MM.1S (cell line): Measurements from ENCODE around the gene ANKRD31.

ENCODE experiments used
- DNase-seq: peaks from one replicate; pipeline ENCODE4 v3.0.0-alpha.2; 2015
- H2AFZ ChIP-seq: fragments of 300-600 bp; sonication (generic); 2 replicates; pipeline ENCODE4 v1.6.0; 2016; ENCODE audit warnings: antibody characterized with exemption, low read length
- H3F3A ChIP-seq: fragments of 300-600 bp; sonication (generic); 2 replicates; pipeline ENCODE4 v1.6.1; 2016; ENCODE audit warnings: mild to moderate bottlenecking, antibody characterized with exemption, low read length, moderate library complexity, mixed read lengths; ENCODE audit not compliant: insufficient read depth
- H3K27ac ChIP-seq: fragments of 300-600 bp; sonication (generic); 2 replicates; pipeline ENCODE4 v1.5.1; 2016; ENCODE audit warnings: mild to moderate bottlenecking, low read length
- H3K27me3 ChIP-seq: fragments of 300-600 bp; sonication (generic); replicated peaks from 2 replicates; pipeline ENCODE4 v1.6.0; 2016; ENCODE audit warnings: low read length; ENCODE audit not compliant: insufficient read depth
- H3K36me3 ChIP-seq: fragments of 300-600 bp; sonication (generic); replicated peaks from 2 replicates; pipeline ENCODE4 v1.6.1; 2016; ENCODE audit warnings: mild to moderate bottlenecking, low read length, mixed read lengths; ENCODE audit not compliant: insufficient read depth
- H3K4me1 ChIP-seq: fragments of 300-600 bp; sonication (generic); 2 replicates; pipeline ENCODE4 v1.6.1; 2016; ENCODE audit warnings: low read length, mixed read lengths
- H3K4me2 ChIP-seq: fragments of 300-600 bp; sonication (generic); 2 replicates; pipeline ENCODE4 v1.6.0; 2016; ENCODE audit warnings: low read depth, low read length
- H3K4me3 ChIP-seq: fragments of 300-600 bp; sonication (generic); 2 replicates; pipeline ENCODE4 v1.5.1; 2016; ENCODE audit warnings: low read length, mixed read lengths
- H3K79me2 ChIP-seq: fragments of 300-600 bp; sonication (generic); 2 replicates; pipeline ENCODE4 v1.6.1; 2016; ENCODE audit warnings: mixed run types, low read length, mixed read lengths
- H3K9ac ChIP-seq: fragments of 300-600 bp; sonication (generic); 2 replicates; pipeline ENCODE4 v1.6.1; 2016; ENCODE audit warnings: low read length, mixed read lengths
- H3K9me2 ChIP-seq: fragments of 300-600 bp; sonication (generic); replicated peaks from 2 replicates; pipeline ENCODE4 v1.6.1; 2016; ENCODE audit warnings: mild to moderate bottlenecking, low read length, mixed read lengths; ENCODE audit not compliant: insufficient read depth
- H3K9me3 ChIP-seq: fragments of 300-600 bp; sonication (generic); replicated peaks from 2 replicates; pipeline ENCODE4 v1.6.1; 2016; ENCODE audit warnings: mild to moderate bottlenecking, low read length, mixed read lengths; ENCODE audit not compliant: insufficient read depth
- H4K20me1 ChIP-seq: fragments of 300-600 bp; sonication (generic); 2 replicates; pipeline ENCODE4 v1.6.1; 2016; ENCODE audit warnings: mild to moderate bottlenecking, low read length, moderate library complexity, mixed read lengths; ENCODE audit not compliant: insufficient read depth
- EZH2 ChIP-seq: fragments of 300-600 bp; sonication (generic); optimal IDR thresholded peaks from 2 replicates; pipeline ENCODE3; 2017; ENCODE audit warnings: low read depth, mild to moderate bottlenecking, antibody characterized with exemption, low read length, mixed read lengths
- EZH2phosphoT487 ChIP-seq: fragments of 300-600 bp; sonication (generic); IDR thresholded peaks from 2 replicates; pipeline ENCODE4 v1.6.1; 2018; ENCODE audit warnings: antibody characterized with exemption, low read length
- TF ChIP-seq, protein P1 (sequence below): fragments of 300-600 bp; sonication (generic); IDR thresholded peaks from 2 replicates; pipeline ENCODE4 v1.5.1; 2016; ENCODE audit warnings: antibody characterized with exemption, low read length, mixed read lengths

ANKRD31 gene

DNA sequence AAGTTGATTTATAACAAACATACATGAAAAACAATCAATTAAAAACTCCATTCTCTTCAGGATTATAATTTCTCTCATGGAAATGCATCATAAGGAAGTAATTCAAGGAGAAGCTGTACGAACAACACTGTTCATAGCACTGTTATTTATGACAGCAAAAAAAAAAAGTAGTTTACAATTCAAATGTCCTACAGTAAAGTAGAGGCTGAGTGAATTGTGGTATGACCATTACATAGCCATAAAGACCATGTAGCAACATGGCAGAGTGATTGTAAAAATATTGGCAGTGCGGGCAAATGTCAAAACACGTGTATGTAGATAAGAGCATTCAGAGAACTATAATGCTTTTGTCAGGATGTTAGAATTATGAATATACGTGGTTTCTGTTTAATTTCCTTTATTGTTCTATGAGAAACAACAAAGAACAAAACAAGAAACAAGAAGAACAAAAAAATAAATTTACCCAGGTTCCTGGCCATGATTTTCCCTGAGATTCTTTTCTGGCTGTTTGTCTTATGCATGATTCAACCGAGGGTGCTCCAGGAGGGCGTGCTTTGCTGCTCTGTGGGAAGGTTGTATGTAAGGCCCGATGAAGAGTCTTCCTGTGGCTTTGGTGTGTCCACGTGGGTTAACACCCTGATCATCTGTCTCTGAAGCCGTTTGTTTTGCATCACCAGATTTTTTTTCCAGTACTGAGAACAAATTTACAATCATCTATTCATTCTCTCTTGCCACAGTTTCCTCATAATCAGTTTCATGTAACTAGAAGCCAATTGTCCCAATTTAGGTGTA is 213.1 kb downstream of the ANKRD31 start:
- no peaks in the 10 kb centered on the region for H3F3A ChIP-seq
- no peak for DNase-seq
- H3K27me3 ChIP-seq: no peaks in the 10 kb centered on the region
- H3K27ac ChIP-seq: no peak overlapping the region
- H3K4me2 ChIP-seq: no peak overlapping the region
- no peak overlapping the region for H3K9ac ChIP-seq
- no peak overlapping the region for H2AFZ ChIP-seq
- no peaks in the 10 kb centered on the region for H3K4me1 ChIP-seq
- H4K20me1 ChIP-seq: no peaks in the 10 kb centered on the region
- no peaks in the 10 kb centered on the region for H3K79me2 ChIP-seq
- H3K9me3 ChIP-seq: no peaks in the 10 kb centered on the region
- TF ChIP-seq EZH2phosphoT487 (no peak), EZH2 (no peak)
- TF ChIP-seq, protein P1, sequence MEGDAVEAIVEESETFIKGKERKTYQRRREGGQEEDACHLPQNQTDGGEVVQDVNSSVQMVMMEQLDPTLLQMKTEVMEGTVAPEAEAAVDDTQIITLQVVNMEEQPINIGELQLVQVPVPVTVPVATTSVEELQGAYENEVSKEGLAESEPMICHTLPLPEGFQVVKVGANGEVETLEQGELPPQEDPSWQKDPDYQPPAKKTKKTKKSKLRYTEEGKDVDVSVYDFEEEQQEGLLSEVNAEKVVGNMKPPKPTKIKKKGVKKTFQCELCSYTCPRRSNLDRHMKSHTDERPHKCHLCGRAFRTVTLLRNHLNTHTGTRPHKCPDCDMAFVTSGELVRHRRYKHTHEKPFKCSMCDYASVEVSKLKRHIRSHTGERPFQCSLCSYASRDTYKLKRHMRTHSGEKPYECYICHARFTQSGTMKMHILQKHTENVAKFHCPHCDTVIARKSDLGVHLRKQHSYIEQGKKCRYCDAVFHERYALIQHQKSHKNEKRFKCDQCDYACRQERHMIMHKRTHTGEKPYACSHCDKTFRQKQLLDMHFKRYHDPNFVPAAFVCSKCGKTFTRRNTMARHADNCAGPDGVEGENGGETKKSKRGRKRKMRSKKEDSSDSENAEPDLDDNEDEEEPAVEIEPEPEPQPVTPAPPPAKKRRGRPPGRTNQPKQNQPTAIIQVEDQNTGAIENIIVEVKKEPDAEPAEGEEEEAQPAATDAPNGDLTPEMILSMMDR: no peak
- H3K36me3 ChIP-seq: no peaks in the 10 kb centered on the region
- no peak overlapping the region for H3K4me3 ChIP-seq
- no peaks in the 10 kb centered on the region for H3K9me2 ChIP-seq

DNA sequence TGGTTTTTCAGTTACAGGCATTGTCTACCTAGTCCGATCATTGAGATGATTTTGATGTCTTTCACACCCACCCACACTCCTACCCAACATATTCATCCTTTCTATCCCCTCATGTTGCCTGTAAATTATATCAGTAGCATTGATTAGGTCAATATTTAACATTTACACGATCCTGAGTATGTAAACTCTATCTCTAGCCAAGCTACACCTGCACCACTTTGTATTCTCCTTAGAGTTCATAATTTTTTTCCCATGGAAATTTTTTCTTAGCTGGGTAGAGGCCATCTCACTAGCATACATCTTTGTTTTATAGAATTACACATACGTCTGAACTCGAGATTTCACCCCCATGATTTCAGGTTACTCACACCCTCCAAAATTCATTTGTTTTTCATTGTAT is 214.9 kb downstream of the ANKRD31 start:
- no peaks in the 10 kb centered on the region for H3F3A ChIP-seq

DNA sequence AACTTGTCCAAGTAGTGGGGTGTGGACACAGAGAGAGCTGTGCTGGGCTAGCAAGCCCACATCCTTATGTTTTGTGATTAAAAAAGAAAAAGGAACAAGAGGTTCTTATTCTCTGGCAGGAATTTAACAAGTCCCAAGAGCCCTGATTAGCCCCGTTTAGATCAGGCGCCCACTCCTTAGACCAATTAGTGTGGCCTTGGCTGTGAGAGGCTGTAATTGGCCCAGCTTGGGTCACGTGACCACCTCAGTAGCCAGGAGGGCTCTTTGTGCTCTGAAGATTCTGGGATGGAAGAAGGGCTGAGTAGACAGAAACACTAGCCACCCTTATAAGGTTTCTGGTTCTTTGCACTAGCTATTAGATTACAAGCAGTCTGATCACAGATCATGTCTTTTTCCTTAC is 215.5 kb downstream of the ANKRD31 start:
- Histone ChIP-seq H3K4me2 (no peak overlapping the region), H3K79me2 (no peaks in the 10 kb centered on the region), H3F3A (no peaks in the 10 kb centered on the region), H3K9me3 (no peaks in the 10 kb centered on the region), H4K20me1 (no peaks in the 10 kb centered on the region), H3K36me3 (no peaks in the 10 kb centered on the region), H3K9me2 (no peaks in the 10 kb centered on the region), H3K9ac (no peak overlapping the region), H3K27me3 (no peaks in the 10 kb centered on the region), H3K27ac (no peak overlapping the region), H3K4me1 (peaks cover 4% of the 10 kb centered on the region; the same call in 1 of the 2 replicates), H3K4me3 (no peak overlapping the region), H2AFZ (no peak overlapping the region)
- TF ChIP-seq EZH2phosphoT487 (no peak), EZH2 (no peak)
- TF ChIP-seq, protein P1: no peak
- no peak for DNase-seq

More for the DNA sequence above, 214.9 kb downstream of the ANKRD31 start:
- Histone ChIP-seq H3K27me3 (no peaks in the 10 kb centered on the region), H3K4me3 (no peak overlapping the region), H4K20me1 (no peaks in the 10 kb centered on the region), H3K9me2 (no peaks in the 10 kb centered on the region), H3K27ac (no peak overlapping the region), H2AFZ (no peak overlapping the region), H3K36me3 (no peaks in the 10 kb centered on the region), H3K4me2 (no peak overlapping the region), H3K4me1 (peaks cover 4% of the 10 kb centered on the region; the same call in 1 of the 2 replicates), H3K79me2 (no peaks in the 10 kb centered on the region), H3K9ac (no peak overlapping the region), H3K9me3 (no peaks in the 10 kb centered on the region)
- TF ChIP-seq EZH2 (no peak), EZH2phosphoT487 (no peak)
- TF ChIP-seq, protein P1: no peak
- no peak for DNase-seq
